ENCODE results near the gene PARP3. TPM values are rescaled to one million over a fixed set of nuclear protein-coding genes. Genes with fewer than 3 reads are reported as not detected.

The PARP3 gene
- total and polyA plus RNA-seq, 2 of the 8 experiments (the other 6 are each of a cell fraction or from before 2014, with no cell fraction given), result 1.3 to 1.6 TPM

GRCh38 chr3:51994530-51994929 lies 52.4 kb downstream of the PARP3 start:
- 0 out of 2 replicates have a peak overlapping the region, but pooled peaks have one; percentile 7 for H4K8ac ChIP-seq (ENCODE audit: extremely low read depth, insufficient read depth, low read length)
- CTCF ChIA-PET (ENCODE audit: partially characterized antibody), result interaction anchor here (0.7 to 6.2 kb wide), 8 partner anchors 12 to 1619 kb away, joined by 3 to 46 read pairs (median 6); partner anchors contain the start of genes ABHD14B and ACY1

More at GRCh38 chr3:51994530-51994929, 52.4 kb downstream of the PARP3 start:
- peaks cover 4 to 20% (median 8%) of the 10 kb centered on the region in 4 experiments; a peak in 5 of 7 replicates for H3K4me1 ChIP-seq (replicated peaks in 1 of 4; ENCODE audit: control insufficient read depth in 3 of 4, insufficient read depth in 4 of 4, low read length in 3 of 4)
- peak overlapping the region in 3 of 4 experiments; percentile 97 to 99 (median 99); a peak in 5 of 7 replicates for H3K9ac ChIP-seq (replicated peaks in 1 of 4; ENCODE audit: extremely low read depth in 1 of 4, low read depth in 3 of 4, low read length in 3 of 4)
- H3K14ac ChIP-seq (ENCODE audit: insufficient read length), result no peak overlapping the region
- H2BK12ac ChIP-seq (ENCODE audit: low read depth, low read length), result no peak overlapping the region; the same call in 1 of the 2 replicates
- H3K23ac ChIP-seq (ENCODE audit: insufficient read length), result no peak overlapping the region
- H2BK5ac ChIP-seq (ENCODE audit: low read depth, low read length), result peak overlapping the region; percentile 98; the same call in 1 of the 2 replicates
- H3K79me2 ChIP-seq (ENCODE audit: control insufficient read depth in 1 of 2, insufficient read depth in 2 of 2, low read length in 2 of 2), result peaks cover 0 to 17% of the 10 kb centered on the region in 2 experiments; a peak in 3 of 4 replicates
- TF ChIP-seq FOSL1 (IDR thresholded peaks at IDR 0.05; ENCODE audit: insufficient read depth, low read depth, low read length) (no peak), ZNF274 (IDR thresholded peaks at IDR 0.05; ENCODE audit: borderline replicate concordance, extremely low read depth, low read length) (no peak), POLR2AphosphoS5 (IDR thresholded peaks at IDR 0.05; ENCODE audit: low read depth, low read length) (peak; percentile 70; the same call in 1 of the 2 replicates), TAF7 (optimal IDR thresholded peaks at IDR 0.05; ENCODE audit: borderline replicate concordance, low read depth, low read length) (peak; percentile 23)
- H3K23me2 ChIP-seq (ENCODE audit: low read depth, low read length), result peaks cover 5% of the 10 kb centered on the region; the same call in 1 of the 2 replicates
- no peak overlapping the region for H3K4ac ChIP-seq (replicated peaks; ENCODE audit: insufficient read length, low read depth, low read length)
- H2BK15ac ChIP-seq (ENCODE audit: low read length), result no peak overlapping the region
- H2BK20ac ChIP-seq (ENCODE audit: low read length), result no peak overlapping the region
- peak overlapping the region; percentile 85 to 91 for H3K4me2 ChIP-seq (ENCODE audit: insufficient read depth in 1 of 2, low read depth in 2 of 2, low read length in 2 of 2)
- H3K56ac ChIP-seq (replicated peaks; ENCODE audit: insufficient read length, low read depth, low read length), result no peak overlapping the region
- no peak for DNase-seq (ENCODE audit: low read depth in 1 of 2, low spot score in 2 of 2)
- no peak overlapping the region for H2BK120ac ChIP-seq (replicated peaks; ENCODE audit: low read depth, low read length)
- H2AFZ ChIP-seq (ENCODE audit: low read length), result no peak overlapping the region
- peaks cover 3 to 6% of the 10 kb centered on the region in 2 experiments for H4K20me1 ChIP-seq (replicated peaks in 1 of 2; ENCODE audit: control insufficient read depth in 1 of 2, insufficient read depth in 2 of 2, low read length in 2 of 2)
- H4K5ac ChIP-seq (ENCODE audit: insufficient read length, low read depth, low read length), result no peak overlapping the region
- no peak for FAIRE-seq
- peak overlapping the region; percentile 76 to 100 (median 88); a peak in 5 of 8 replicates for H3K4me3 ChIP-seq (ENCODE audit: extremely low read depth in 1 of 4, insufficient read depth in 2 of 4, low read depth in 3 of 4, low read length in 4 of 4)
- POLR2A ChIA-PET (ENCODE audit: partially characterized antibody), result interaction anchor here (0.6 to 25.9 kb wide), 22 partner anchors 8 to 404 kb away, joined by 3 to 923 read pairs (median 8); partner anchors contain the start of genes ABHD14A, ABHD14B, ACY1 and DUSP7
- H3K9me3 ChIP-seq (ENCODE audit: insufficient read depth in 2 of 2, low read depth in 1 of 2, low read length in 1 of 2), result no peaks in the 10 kb centered on the region
- H3K36me3 ChIP-seq (ENCODE audit: control insufficient read depth in 2 of 4, insufficient read depth in 4 of 4, low read length in 3 of 4), result peaks cover 17 to 39% (median 28%) of the 10 kb centered on the region in 4 experiments
- no peak overlapping the region for H4K91ac ChIP-seq (replicated peaks; ENCODE audit: insufficient read length, low read length)
- peak overlapping the region; percentile 9; the same call in 1 of the 2 replicates for H3K27ac ChIP-seq (ENCODE audit: low read depth, low read length)
- peaks cover 4% of the 10 kb centered on the region for H3K79me1 ChIP-seq (ENCODE audit: low read depth, low read length)
- WGBS, 2 experiments (ENCODE audit: extremely low coverage in 1 of 2, insufficient coverage in 1 of 2, insufficient read length in 1 of 2, insufficient replicate concordance in 2 of 2, low coverage in 1 of 2, low lambda C conversion rate in 2 of 2, missing lambda C conversion rate in 1 of 2), result 92% methylated on average over 2 of the region's 2 CpGs; no CpG with 5 or more reads in 1 of the 2 experiments
- H3K27me3 ChIP-seq (replicated peaks in 1 of 4; ENCODE audit: control insufficient read depth in 3 of 4, extremely low read depth in 1 of 4, insufficient read depth in 3 of 4, low read length in 3 of 4), result no peaks in the 10 kb centered on the region
- H3K18ac ChIP-seq (ENCODE audit: extremely low read depth, low read length), result no peak overlapping the region
- peak overlapping the region; percentile 96; the same call in 1 of the 2 replicates for H2AK5ac ChIP-seq (ENCODE audit: low read depth, low read length)
